Dermis microvascular lymphatic vessel endothelial cell (primary cell): ENCODE results near the gene MEOX1. TPM values are rescaled to one million over a fixed set of nuclear protein-coding genes. Genes with fewer than 3 reads are reported as not detected.
"Not testable (repeated sequence)": the region's sequence is repeated elsewhere in the genome, so short reads cannot be mapped to it uniquely, and the experiment has no call there.

Experiments
- DNase-seq, 2 donors: peaks; one replicate each; pipeline versions ENCODE4 v3.0.0 to v3.0.0-alpha.2; 2010; ENCODE audit warnings: low read depth in 2 of 2
- total RNA-seq: library from RNA; depleted of rRNA; stranded (reverse); fragments of >200 nt; gene quantifications from 2 replicates; pipeline ENCODE4 v1.2.1, GENCODE V29; 2014

Gene MEOX1
- 0.51 and 1.0 TPM in 2 replicates for total RNA-seq

GRCh38 chr17:43661699-43662412 lies at the start of gene MEOX1:
Gene MEOX1, minus strand, starts transcription at chr17:43661922. Its CDS starts 388 bp downstream, at chr17:43661534.
- DNase-seq = no peak

- DNase-seq = no peak
Measured at GRCh38 chr17:43710101-43710500, 48.4 kb upstream of the MEOX1 start.

- no peak for DNase-seq
Measured at GRCh38 chr17:43709210-43709609, 47.5 kb upstream of the MEOX1 start.

GRCh38 chr17:43707184-43707583 lies 45.5 kb upstream of the MEOX1 start:
- no peak for DNase-seq

GRCh38 chr17:43706235-43706634 lies 44.5 kb upstream of the MEOX1 start:
- DNase-seq = no peak

- DNase-seq = no peak
Measured at GRCh38 chr17:43703630-43704029, 41.9 kb upstream of the MEOX1 start.

GRCh38 chr17:43702637-43703036 lies 40.9 kb upstream of the MEOX1 start:
- DNase-seq = no peak

GRCh38 chr17:43701318-43701743 lies 39.6 kb upstream of the MEOX1 start:
- DNase-seq = no peak

- no peak for DNase-seq
Measured at GRCh38 chr17:43699438-43699756, 37.7 kb upstream of the MEOX1 start.

GRCh38 chr17:43698678-43699437 lies 37.1 kb upstream of the MEOX1 start:
- no peak for DNase-seq

GRCh38 chr17:43697937-43698336 lies 36.2 kb upstream of the MEOX1 start:
- no peak for DNase-seq

- DNase-seq = no peak
Measured at GRCh38 chr17:43696891-43697290, 35.2 kb upstream of the MEOX1 start.

GRCh38 chr17:43695970-43696865 lies 34.5 kb upstream of the MEOX1 start:
- no peak for DNase-seq

GRCh38 chr17:43694081-43694870 lies 32.6 kb upstream of the MEOX1 start:
- peak; percentile 70 to 83 for DNase-seq

- DNase-seq = no peak
Measured at GRCh38 chr17:43691317-43691693, 29.6 kb upstream of the MEOX1 start.

- no peak for DNase-seq
Measured at GRCh38 chr17:43690624-43691316, 29.0 kb upstream of the MEOX1 start.

GRCh38 chr17:43689814-43690213 lies 28.1 kb upstream of the MEOX1 start:
- no peak for DNase-seq

- DNase-seq = no peak
Measured at GRCh38 chr17:43689131-43689530, 27.4 kb upstream of the MEOX1 start.

GRCh38 chr17:43686957-43687356 lies 25.2 kb upstream of the MEOX1 start:
- DNase-seq = not testable (repeated sequence)

GRCh38 chr17:43683928-43684653 lies 22.4 kb upstream of the MEOX1 start:
- DNase-seq = no peak
